H4 (cell line): ENCODE data around the gene GRAMD2A. TPM values are rescaled to one million over a fixed set of nuclear protein-coding genes. Genes with fewer than 3 reads are reported as not detected.
A peak's percentile ranks its signal among the peaks of the same experiment; 100 is the strongest.
"Not testable (repeated sequence)": the region's sequence is repeated elsewhere in the genome, so short reads cannot be mapped to it uniquely, and the experiment has no call there.

Experiments
- DNase-seq: peaks from one replicate; pipeline ENCODE4 v3.0.0-alpha.2; 2015; ENCODE audit warnings: low spot score
- total RNA-seq: library from RNA; depleted of rRNA; stranded (reverse); fragments of >200 nt; shearing (Covaris generic); gene quantifications from 2 replicates; pipeline ENCODE4 v1.2.3, GENCODE V29; 2014

The GRAMD2A gene
- total RNA-seq, 1 experiment from 2014 or later: 0.33 TPM

- no peak for DNase-seq
These were observed 13.3 kb downstream of the GRAMD2A start for GRCh38 chr15:72184165-72184811.

- no peak for DNase-seq
These were observed 13.8 kb downstream of the GRAMD2A start for GRCh38 chr15:72183781-72184164.

- peak; percentile 62 for DNase-seq
These were observed 14.9 kb downstream of the GRAMD2A start for GRCh38 chr15:72182673-72183072.

- no peak for DNase-seq
These were observed 15.3 kb downstream of the GRAMD2A start for GRCh38 chr15:72182244-72182643.

GRCh38 chr15:72180761-72181324, 16.7 kb downstream of the GRAMD2A start:
- no peak for DNase-seq

GRCh38 chr15:72179950-72180581, 17.5 kb downstream of the GRAMD2A start:
- DNase-seq: no peak

GRCh38 chr15:72178976-72179585, 18.5 kb downstream of the GRAMD2A start:
- no peak for DNase-seq

GRCh38 chr15:72176743-72177142, 20.8 kb downstream of the GRAMD2A start:
- DNase-seq: no peak

- no peak for DNase-seq
These were observed 21.4 kb downstream of the GRAMD2A start for GRCh38 chr15:72176159-72176558.

- DNase-seq: no peak
These were observed 22.2 kb downstream of the GRAMD2A start for GRCh38 chr15:72175186-72176044.

GRCh38 chr15:72174551-72175165, 22.9 kb downstream of the GRAMD2A start:
- DNase-seq: no peak

- DNase-seq: no peak
These were observed 23.6 kb downstream of the GRAMD2A start for GRCh38 chr15:72173864-72174550.

GRCh38 chr15:72173401-72173800, 24.2 kb downstream of the GRAMD2A start:
- no peak for DNase-seq

GRCh38 chr15:72172796-72173195, 24.8 kb downstream of the GRAMD2A start:
- no peak for DNase-seq

- DNase-seq: not testable (repeated sequence)
These were observed 25.6 kb downstream of the GRAMD2A start for GRCh38 chr15:72171978-72172377.

GRCh38 chr15:72170691-72171090, 26.9 kb downstream of the GRAMD2A start:
- DNase-seq: no peak

GRCh38 chr15:72169921-72170611, 27.5 kb downstream of the GRAMD2A start:
- no peak for DNase-seq

- no peak for DNase-seq
These were observed 28.2 kb downstream of the GRAMD2A start for GRCh38 chr15:72169236-72169920.

GRCh38 chr15:72168808-72169190, 28.8 kb downstream of the GRAMD2A start:
- DNase-seq: no peak
